ENCODE data around the gene PGAM2. TPM values are rescaled to one million over a fixed set of nuclear protein-coding genes. Genes with fewer than 3 reads are reported as not detected.

Gene PGAM2
- total and polyA plus RNA-seq, 2 of the 13 experiments (the other 11 are each of a cell fraction or from before 2014, with no cell fraction given): 0.22 TPM; not detected in 1

DNA sequence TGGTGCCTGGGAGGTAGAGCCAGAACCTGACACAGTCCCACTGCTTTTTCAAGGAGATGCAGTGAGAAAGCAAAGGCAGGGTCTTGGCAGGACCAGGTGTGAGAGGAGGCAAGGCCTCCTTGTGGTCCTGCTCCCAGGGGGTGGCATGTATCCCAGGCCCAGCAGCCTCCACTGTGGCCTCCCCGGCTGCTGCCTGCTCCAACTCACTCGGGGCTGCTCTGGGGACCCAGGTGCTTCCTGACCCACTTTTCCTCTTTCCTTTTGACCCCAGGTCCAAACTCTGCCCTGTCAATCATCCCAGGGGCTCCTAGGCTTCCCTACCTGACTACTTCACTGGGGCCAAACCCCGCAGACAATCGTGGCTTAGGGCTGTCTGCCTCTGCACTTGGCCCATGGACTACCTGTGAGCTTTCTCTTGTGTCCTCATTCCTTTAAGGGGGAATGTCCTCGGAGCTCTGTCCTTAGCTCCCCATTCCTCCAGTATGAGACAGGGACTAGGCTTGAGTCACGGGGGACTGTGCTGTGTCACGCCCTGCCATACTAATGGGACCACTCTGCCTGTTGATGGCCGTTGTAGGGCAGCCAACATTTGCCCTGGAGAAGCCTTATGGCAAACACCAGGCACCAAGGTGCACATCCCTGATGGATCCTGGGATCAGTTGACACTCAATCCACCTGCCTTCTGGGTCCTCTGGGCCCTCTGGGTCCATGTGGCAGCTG, 37.6 kb upstream of the PGAM2 start:
- H3K27ac ChIP-seq (ENCODE audit: extremely low read length, insufficient read depth, low read length): no peak overlapping the region
- ChIA-PET CTCF (ENCODE audit: low intra/inter-chr PET ratio, low total read pairs) (no interaction called here), POLR2A (interaction anchor here (1.7 kb wide), 1 partner anchor 10 kb away, joined by 4 read pairs; no protein-coding TSS in a partner anchor)
- H3K9ac ChIP-seq (ENCODE audit: insufficient read depth, low read depth, low read length): no peak overlapping the region
- no peak for DNase-seq (ENCODE audit: low spot score)
- no peak for TF ChIP-seq ZNF780A (CRISPR knock-in tag; IDR thresholded peaks at IDR 0.05)
- TF ChIP-seq, protein P1, sequence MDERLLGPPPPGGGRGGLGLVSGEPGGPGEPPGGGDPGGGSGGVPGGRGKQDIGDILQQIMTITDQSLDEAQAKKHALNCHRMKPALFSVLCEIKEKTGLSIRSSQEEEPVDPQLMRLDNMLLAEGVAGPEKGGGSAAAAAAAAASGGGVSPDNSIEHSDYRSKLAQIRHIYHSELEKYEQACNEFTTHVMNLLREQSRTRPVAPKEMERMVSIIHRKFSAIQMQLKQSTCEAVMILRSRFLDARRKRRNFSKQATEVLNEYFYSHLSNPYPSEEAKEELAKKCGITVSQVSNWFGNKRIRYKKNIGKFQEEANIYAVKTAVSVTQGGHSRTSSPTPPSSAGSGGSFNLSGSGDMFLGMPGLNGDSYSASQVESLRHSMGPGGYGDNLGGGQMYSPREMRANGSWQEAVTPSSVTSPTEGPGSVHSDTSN (CRISPR knock-in tag; IDR thresholded peaks at IDR 0.05): peak; percentile 55; the same call in 1 of the 2 replicates
- H4K20me1 ChIP-seq (ENCODE audit: insufficient read depth, low read length): no peaks in the 10 kb centered on the region
- BruUV-seq (replicated peaks): no TSS peak
- intact Hi-C loops (cut with micrococcal nuclease; ENCODE audit: unreplicated experiment): no loop called here
- peaks cover 8 to 37% of the 10 kb centered on the region in 2 experiments; a peak in 4 of 5 replicates for H3K27me3 ChIP-seq (ENCODE audit: control insufficient read depth in 1 of 2, insufficient read depth in 2 of 2, low read length in 2 of 2)
- no peaks in the 10 kb centered on the region for H3K36me3 ChIP-seq (replicated peaks in 1 of 2; ENCODE audit: control insufficient read depth in 1 of 2, insufficient read depth in 2 of 2, low read length in 2 of 2)
- FAIRE-seq: no peak
- no peaks in the 10 kb centered on the region for H3K9me3 ChIP-seq (ENCODE audit: low read length)
- H3K4me2 ChIP-seq (ENCODE audit: low read depth, low read length): peak overlapping the region; percentile 7; the same call in 1 of the 2 replicates
- H3K4me3 ChIP-seq (replicated peaks in 1 of 3; ENCODE audit: insufficient read depth in 1 of 3, low read depth in 2 of 3, low read length in 3 of 3): no peak overlapping the region
- 26% methylated on average over 3 of the region's 8 CpGs for WGBS (ENCODE audit: low lambda C conversion rate)
- no peak; the same call in 2 of the 3 replicates for ATAC-seq
- in situ Hi-C loops (cut with HindIII; ENCODE audit: extremely low pct_ligation_motif_present, low pct_unique_long_range_greater_than_20kb): no loop called here
- H2AFZ ChIP-seq (ENCODE audit: low read length): no peak overlapping the region
- no peaks in the 10 kb centered on the region for H3K79me2 ChIP-seq (ENCODE audit: insufficient read depth, low read length)
- H3K4me1 ChIP-seq (ENCODE audit: insufficient read depth, low read length): peaks cover 46% of the 10 kb centered on the region

DNA sequence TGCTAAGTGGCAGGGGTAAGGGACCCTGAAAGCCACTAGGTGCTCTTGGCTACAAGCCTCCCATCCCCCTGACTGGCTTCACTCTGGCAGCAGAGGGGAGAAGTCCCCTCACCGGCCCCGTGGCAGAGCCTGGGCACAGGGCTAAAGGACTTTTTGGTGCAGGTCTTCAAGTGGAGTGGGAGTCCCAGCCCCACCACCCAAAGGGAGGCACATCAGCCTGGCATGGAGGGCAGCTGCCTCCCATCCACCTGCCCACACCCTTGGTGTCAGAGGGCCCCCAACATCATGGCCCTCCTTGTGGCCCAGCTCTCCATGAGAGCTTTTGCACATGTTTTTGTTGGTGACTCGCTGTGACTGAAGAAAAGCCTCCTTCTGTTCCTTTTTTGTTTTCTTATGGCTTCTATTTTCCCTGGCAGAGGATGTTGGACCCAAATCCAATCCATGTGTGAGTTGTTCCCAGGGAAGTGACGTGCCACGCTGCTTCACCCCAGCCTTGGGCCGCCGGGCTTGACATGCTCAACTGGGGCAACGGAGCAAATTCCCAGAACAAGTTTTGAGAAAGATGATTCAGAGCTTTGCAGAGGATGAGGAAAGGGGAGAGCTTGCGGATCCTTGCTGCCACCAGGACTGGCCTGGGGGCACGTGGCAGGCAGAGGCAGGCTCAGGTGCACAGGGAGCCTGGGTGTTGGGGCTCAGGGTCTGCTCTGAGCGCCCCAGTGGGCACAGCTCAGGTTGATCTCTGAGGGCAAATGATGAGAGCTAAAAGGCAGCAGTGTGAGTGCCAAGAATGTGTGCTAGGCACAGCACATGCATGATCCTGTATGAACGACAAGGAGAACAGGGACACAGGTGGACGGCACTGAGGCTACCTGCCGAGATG, 36.8 kb upstream of the PGAM2 start:
- ATAC-seq (no peak; the same call in 2 of the 3 replicates), DNase-seq (ENCODE audit: low spot score) (no peak), FAIRE-seq (no peak)
- H3K4me3 ChIP-seq (replicated peaks in 1 of 3; ENCODE audit: insufficient read depth in 1 of 3, low read depth in 2 of 3, low read length in 3 of 3): no peak overlapping the region
- H3K27me3 ChIP-seq (ENCODE audit: control insufficient read depth in 1 of 2, insufficient read depth in 2 of 2, low read length in 2 of 2): peaks cover 7 to 32% of the 10 kb centered on the region in 2 experiments; a peak in 4 of 5 replicates
- no peaks in the 10 kb centered on the region for H3K9me3 ChIP-seq (ENCODE audit: low read length)
- 45% methylated on average over 12 of the region's 14 CpGs for WGBS (ENCODE audit: low lambda C conversion rate)
- H3K9ac ChIP-seq (ENCODE audit: insufficient read depth, low read depth, low read length): no peak overlapping the region
- in situ Hi-C loops (cut with HindIII; ENCODE audit: extremely low pct_ligation_motif_present, low pct_unique_long_range_greater_than_20kb): no loop called here
- no peaks in the 10 kb centered on the region for H3K36me3 ChIP-seq (replicated peaks in 1 of 2; ENCODE audit: control insufficient read depth in 1 of 2, insufficient read depth in 2 of 2, low read length in 2 of 2)
- POLR2A ChIA-PET: interaction anchor here (0.9 to 1.9 kb wide), 4 partner anchors 8 to 21 kb away, joined by 4 to 7 read pairs (median 4); partner anchors contain the start of gene POLD2
- BruUV-seq (replicated peaks): no TSS peak
- H3K79me2 ChIP-seq (ENCODE audit: insufficient read depth, low read length): no peaks in the 10 kb centered on the region
- peak overlapping the region; percentile 7; the same call in 1 of the 2 replicates for H3K4me2 ChIP-seq (ENCODE audit: low read depth, low read length)
- no peak overlapping the region for H3K27ac ChIP-seq (ENCODE audit: extremely low read length, insufficient read depth, low read length)
- CTCF ChIA-PET (ENCODE audit: low intra/inter-chr PET ratio, low total read pairs): no interaction called here
- no peak overlapping the region for H2AFZ ChIP-seq (ENCODE audit: low read length)
- peaks cover 54% of the 10 kb centered on the region for H3K4me1 ChIP-seq (ENCODE audit: insufficient read depth, low read length)
- H4K20me1 ChIP-seq (ENCODE audit: insufficient read depth, low read length): no peaks in the 10 kb centered on the region
- intact Hi-C loops (cut with micrococcal nuclease; ENCODE audit: unreplicated experiment): no loop called here
- TF ChIP-seq, protein P2, sequence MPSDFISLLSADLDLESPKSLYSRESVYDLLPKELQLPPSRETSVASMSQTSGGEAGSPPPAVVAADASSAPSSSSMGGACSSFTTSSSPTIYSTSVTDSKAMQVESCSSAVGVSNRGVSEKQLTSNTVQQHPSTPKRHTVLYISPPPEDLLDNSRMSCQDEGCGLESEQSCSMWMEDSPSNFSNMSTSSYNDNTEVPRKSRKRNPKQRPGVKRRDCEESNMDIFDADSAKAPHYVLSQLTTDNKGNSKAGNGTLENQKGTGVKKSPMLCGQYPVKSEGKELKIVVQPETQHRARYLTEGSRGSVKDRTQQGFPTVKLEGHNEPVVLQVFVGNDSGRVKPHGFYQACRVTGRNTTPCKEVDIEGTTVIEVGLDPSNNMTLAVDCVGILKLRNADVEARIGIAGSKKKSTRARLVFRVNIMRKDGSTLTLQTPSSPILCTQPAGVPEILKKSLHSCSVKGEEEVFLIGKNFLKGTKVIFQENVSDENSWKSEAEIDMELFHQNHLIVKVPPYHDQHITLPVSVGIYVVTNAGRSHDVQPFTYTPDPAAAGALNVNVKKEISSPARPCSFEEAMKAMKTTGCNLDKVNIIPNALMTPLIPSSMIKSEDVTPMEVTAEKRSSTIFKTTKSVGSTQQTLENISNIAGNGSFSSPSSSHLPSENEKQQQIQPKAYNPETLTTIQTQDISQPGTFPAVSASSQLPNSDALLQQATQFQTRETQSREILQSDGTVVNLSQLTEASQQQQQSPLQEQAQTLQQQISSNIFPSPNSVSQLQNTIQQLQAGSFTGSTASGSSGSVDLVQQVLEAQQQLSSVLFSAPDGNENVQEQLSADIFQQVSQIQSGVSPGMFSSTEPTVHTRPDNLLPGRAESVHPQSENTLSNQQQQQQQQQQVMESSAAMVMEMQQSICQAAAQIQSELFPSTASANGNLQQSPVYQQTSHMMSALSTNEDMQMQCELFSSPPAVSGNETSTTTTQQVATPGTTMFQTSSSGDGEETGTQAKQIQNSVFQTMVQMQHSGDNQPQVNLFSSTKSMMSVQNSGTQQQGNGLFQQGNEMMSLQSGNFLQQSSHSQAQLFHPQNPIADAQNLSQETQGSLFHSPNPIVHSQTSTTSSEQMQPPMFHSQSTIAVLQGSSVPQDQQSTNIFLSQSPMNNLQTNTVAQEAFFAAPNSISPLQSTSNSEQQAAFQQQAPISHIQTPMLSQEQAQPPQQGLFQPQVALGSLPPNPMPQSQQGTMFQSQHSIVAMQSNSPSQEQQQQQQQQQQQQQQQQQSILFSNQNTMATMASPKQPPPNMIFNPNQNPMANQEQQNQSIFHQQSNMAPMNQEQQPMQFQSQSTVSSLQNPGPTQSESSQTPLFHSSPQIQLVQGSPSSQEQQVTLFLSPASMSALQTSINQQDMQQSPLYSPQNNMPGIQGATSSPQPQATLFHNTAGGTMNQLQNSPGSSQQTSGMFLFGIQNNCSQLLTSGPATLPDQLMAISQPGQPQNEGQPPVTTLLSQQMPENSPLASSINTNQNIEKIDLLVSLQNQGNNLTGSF (CRISPR knock-in tag; IDR thresholded peaks at IDR 0.05): no peak
- TF ChIP-seq KDM6A (CRISPR knock-in tag; IDR thresholded peaks at IDR 0.05; ENCODE audit: low read depth) (no peak), SRSF9 (IDR thresholded peaks at IDR 0.05; ENCODE audit: borderline replicate concordance, insufficient read depth, low read depth, low read length, poor library complexity, severe bottlenecking) (no peak)
- TF ChIP-seq, protein P3, sequence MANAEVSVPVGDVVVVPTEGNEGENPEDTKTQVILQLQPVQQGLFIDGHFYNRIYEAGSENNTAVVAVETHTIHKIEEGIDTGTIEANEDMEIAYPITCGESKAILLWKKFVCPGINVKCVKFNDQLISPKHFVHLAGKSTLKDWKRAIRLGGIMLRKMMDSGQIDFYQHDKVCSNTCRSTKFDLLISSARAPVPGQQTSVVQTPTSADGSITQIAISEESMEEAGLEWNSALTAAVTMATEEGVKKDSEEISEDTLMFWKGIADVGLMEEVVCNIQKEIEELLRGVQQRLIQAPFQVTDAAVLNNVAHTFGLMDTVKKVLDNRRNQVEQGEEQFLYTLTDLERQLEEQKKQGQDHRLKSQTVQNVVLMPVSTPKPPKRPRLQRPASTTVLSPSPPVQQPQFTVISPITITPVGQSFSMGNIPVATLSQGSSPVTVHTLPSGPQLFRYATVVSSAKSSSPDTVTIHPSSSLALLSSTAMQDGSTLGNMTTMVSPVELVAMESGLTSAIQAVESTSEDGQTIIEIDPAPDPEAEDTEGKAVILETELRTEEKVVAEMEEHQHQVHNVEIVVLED (CRISPR knock-in tag; IDR thresholded peaks at IDR 0.05; ENCODE audit: borderline replicate concordance): no peak

Measured in HepG2 (cell line).